HG02588 (cell line): ENCODE results near the gene LRRC17.
"Not testable (repeated sequence)": the region's sequence is repeated elsewhere in the genome, so short reads cannot be mapped to it uniquely, and the experiment has no call there.

ENCODE experiments used
- ATAC-seq: cut with Tn5 transposase; IDR thresholded peaks from one replicate; pipeline ENCODE4 v1.9.1; 2021; ENCODE audit warnings: mild to moderate bottlenecking, moderate library complexity; ENCODE audit not compliant: unreplicated experiment

LRRC17 gene

GRCh38 chr7:102942181-102942866, 29.5 kb downstream of the LRRC17 start:
- no peak for ATAC-seq

GRCh38 chr7:102942868-102943267, 30.1 kb downstream of the LRRC17 start:
- ATAC-seq: no peak

DNA sequence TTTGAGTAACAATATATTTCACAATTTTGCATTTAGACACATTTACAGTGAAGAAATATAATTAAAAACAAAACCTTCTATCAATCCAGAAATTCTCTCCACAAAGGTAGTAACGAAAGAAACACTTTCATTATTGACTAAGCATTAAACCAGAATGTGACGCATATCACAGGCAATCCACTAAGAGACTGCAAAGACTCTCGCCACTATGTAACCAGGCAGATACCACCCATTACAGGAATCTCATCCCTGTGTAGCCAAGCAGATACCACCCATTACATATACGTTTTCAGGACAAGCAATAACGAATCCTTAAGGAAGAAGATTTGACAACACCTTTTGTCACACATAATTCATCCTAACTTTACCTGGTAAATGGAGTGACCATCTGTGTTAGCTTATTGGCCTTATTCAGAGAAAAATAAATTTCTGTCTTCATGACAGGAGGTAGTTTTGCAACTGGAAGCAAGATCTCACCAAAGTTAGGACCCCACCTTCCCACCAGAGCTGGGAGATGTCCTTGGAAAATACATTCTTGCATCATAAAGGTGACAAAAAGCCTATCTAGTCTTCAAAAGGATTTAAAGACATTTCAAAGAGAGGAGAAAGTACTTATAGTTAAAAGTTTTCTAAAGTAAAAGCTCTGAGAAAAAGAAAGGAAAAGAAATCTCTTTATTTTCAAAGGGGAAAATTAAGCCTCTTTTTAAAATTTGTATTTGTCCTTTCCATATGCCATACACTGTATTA, 30.8 kb downstream of the LRRC17 start:
- no peak for ATAC-seq

GRCh38 chr7:102944241-102944640, 31.4 kb downstream of the LRRC17 start:
- no peak for ATAC-seq

GRCh38 chr7:102951839-102952238, 39.0 kb downstream of the LRRC17 start:
- ATAC-seq: no peak

GRCh38 chr7:102953406-102953805, 40.6 kb downstream of the LRRC17 start:
- ATAC-seq: no peak

GRCh38 chr7:102954359-102954758, 41.6 kb downstream of the LRRC17 start:
- not testable (repeated sequence) for ATAC-seq

DNA sequence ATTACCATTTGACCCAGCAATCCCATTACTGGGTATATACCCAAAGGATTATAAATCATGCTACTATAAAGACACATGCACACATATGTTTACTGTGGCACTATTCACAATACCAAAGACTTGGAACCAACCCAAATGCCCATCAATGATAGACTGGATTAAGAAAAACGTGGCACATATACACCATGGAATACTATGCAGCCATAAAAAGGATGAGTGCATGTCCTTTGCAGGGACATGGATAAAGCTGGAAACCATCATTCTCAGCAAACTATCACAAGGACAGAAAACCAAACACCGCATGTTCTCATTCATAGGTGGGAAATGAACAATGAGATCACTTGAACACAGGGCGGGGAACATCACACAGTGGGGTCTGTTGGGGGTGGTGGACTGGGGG, 45.2 kb downstream of the LRRC17 start:
- not testable (repeated sequence) for ATAC-seq

DNA sequence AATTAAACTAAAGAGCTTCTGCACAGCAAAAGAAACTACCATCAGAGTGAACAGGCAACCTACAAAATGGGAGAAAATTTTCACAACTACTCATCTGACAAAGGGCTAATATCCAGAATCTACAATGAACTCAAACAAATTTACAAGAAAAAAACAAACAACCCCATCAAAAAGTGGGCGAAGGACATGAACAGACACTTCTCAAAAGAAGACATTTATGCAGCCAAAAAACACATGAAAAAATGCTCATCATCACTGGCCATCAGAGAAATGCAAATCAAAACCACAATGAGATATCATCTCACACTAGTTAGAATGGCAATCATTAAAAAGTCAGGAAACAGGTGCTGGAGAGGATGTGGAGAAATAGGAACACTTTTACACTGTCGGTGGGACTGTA, 49.2 kb downstream of the LRRC17 start:
- not testable (repeated sequence) for ATAC-seq

- no peak for ATAC-seq
Observed at GRCh38 chr7:102966465-102966864, 53.7 kb downstream of the LRRC17 start.

- no peak for ATAC-seq
Observed at GRCh38 chr7:102967798-102968197, 55.0 kb downstream of the LRRC17 start.

- no peak for ATAC-seq
Observed at GRCh38 chr7:102973096-102973802, 60.4 kb downstream of the LRRC17 start.

DNA sequence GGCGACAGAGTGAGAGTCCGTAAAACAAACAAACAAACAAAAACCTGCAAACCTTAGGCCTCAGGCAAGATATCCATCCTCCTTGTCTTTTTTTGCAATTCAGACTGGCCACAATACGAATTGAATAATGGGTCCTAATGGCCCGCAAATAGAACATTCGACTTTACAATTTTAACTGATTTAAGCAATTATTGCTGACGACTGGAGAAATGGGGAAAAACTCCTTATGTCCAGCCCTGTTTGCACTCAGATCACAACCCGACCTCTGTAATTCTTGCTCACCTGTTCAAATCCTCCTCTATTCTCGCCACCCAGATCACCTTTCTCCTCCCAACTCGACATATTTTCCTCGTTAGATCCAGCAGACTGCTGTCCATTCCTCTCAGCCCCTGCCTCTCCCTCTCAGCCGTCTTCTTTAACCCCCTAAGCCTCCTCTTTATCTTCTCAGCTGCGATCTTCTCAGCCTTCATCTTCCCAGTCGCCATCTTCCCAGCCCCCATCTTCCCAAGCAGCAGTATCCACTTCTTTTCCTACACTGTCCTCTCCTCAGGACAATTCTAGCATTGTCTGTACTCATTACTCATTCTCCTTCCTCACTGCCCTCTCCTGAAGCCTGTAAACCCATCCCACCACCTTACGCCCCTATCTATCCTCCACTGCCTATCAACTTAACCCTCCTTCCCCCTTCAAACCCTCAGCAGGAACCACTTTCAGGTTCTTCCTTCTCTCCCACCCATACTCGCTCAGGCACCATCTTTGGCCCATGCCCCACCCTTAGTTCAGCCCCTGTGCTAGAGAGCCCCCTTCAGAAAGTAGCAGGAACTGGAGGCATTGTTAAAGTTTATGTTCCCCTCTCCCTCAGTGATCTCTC, 61.8 kb downstream of the LRRC17 start:
- ATAC-seq: no peak

- ATAC-seq: no peak
Observed at GRCh38 chr7:102975854-102976253, 63.1 kb downstream of the LRRC17 start.

DNA sequence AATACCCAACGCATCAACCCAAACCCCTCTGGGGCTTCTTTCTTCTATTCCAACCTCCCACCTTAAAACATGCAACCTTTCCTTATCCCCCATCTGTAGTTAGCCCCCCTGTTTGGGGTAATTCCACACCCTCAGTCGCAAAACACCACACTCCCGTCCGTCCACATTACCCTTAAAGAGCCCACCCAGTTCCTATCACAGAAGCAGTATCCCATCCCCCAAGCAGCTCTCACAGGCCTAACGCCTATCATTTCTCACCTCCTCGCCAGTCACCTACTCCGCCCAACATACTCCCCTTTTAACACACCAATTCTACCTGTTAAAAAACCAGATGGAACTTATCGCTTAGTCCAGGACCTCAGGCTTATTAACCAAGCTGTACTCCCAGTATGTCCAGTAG, 63.7 kb downstream of the LRRC17 start:
- no peak for ATAC-seq

- ATAC-seq: not testable (repeated sequence)
Observed at GRCh38 chr7:102977586-102977985, 64.8 kb downstream of the LRRC17 start.

DNA sequence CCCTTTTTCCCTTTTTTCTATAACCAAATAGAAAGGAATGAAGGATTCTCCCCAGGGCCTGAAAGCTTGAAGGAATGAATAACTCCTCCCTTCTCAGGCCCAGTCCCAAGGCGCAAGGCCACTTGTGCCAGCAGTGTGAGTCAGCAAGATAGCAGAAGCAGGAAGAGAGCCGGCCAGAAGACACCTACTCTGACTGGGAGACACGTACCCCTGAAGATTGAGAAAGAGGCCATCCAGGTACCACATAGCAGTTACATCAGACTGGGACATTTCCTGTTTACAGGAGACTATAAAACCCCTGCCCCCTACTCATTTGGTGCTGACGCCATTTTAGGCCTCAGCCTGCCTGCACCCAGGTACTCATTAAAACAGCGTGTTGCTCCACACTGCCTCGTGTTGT, 65.5 kb downstream of the LRRC17 start:
- ATAC-seq: no peak

GRCh38 chr7:102979670-102980069, 66.9 kb downstream of the LRRC17 start:
- ATAC-seq: no peak

GRCh38 chr7:102981451-102981850, 68.7 kb downstream of the LRRC17 start:
- ATAC-seq: no peak

DNA sequence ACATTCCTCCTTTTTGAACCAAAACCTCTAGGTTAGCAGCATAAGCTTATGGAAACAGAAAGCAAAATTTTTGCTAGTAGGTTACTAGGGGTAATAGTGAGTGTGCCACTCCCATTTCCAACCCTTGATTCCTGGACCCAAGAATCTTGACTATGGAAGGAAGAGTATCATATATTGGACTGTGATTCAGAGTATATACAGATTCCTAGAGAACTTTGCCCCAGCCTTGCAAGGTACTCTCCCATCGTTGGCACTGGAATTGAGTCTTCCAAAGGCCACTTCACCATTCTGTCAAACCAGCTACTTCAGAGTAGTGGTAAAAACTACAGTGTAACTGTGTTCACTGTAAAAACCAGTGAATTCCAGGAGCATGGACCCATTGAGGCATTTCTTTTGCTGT, 69.4 kb downstream of the LRRC17 start:
- ATAC-seq: no peak

- no peak for ATAC-seq
Observed at GRCh38 chr7:102983602-102984001, 70.8 kb downstream of the LRRC17 start.
